Subcutaneous abdominal adipose tissue (tissue), 5 donors: ENCODE data around the gene OXER1.
"Not testable (repeated sequence)": the region's sequence is repeated elsewhere in the genome, so short reads cannot be mapped to it uniquely, and the experiment has no call there.

Source experiments
- H3K27ac ChIP-seq: one replicate; pipeline ENCODE4 v1.7.0; 2013; ENCODE audit warnings: low read depth, mild to moderate bottlenecking, inconsistent platforms, low read length, moderate library complexity
- H3K27me3 ChIP-seq, 5 donors: one replicate each; pipeline ENCODE4 v1.7.0; 2013; ENCODE audit warnings: low read length in 5 of 5, inconsistent platforms in 1 of 5; ENCODE audit not compliant: control insufficient read depth in 5 of 5, insufficient read depth in 4 of 5
- H3K36me3 ChIP-seq, 5 donors: one replicate each; pipeline ENCODE4 v1.7.0; 2013; ENCODE audit warnings: low read length in 5 of 5; ENCODE audit not compliant: control insufficient read depth in 5 of 5, insufficient read depth in 5 of 5
- H3K4me1 ChIP-seq, 5 donors: one replicate each; pipeline ENCODE4 v1.7.0; 2013; ENCODE audit warnings: low read length in 5 of 5, mild to moderate bottlenecking in 3 of 5, moderate library complexity in 1 of 5; ENCODE audit not compliant: control insufficient read depth in 5 of 5, insufficient read depth in 5 of 5
- H3K4me3 ChIP-seq, 5 donors: one replicate each; pipeline ENCODE4 v1.7.0; 2013; ENCODE audit warnings: low read length in 5 of 5, low read depth in 1 of 5
- H3K9ac ChIP-seq, 5 donors: one replicate each; pipeline ENCODE4 v1.7.0; 2013; ENCODE audit warnings: low read length in 5 of 5, mild to moderate bottlenecking in 4 of 5, moderate library complexity in 3 of 5
- H3K9me3 ChIP-seq, 5 donors: one replicate each; pipeline ENCODE4 v1.7.0; 2013; ENCODE audit warnings: low read length in 5 of 5; ENCODE audit not compliant: control insufficient read depth in 5 of 5
- donor health status: healthy.
- donor health status: healthy.
- donor health status: healthy.
- donor health status: healthy.
- donor health status: healthy.

The OXER1 gene

GRCh38 chr2:42733852-42734251 lies 30.1 kb downstream of the OXER1 start:
- Histone ChIP-seq H3K36me3 (peaks cover 5 to 15% (median 7%) of the 10 kb centered on the region in 5 donors), H3K4me3 (no peak overlapping the region), H3K27me3 (no peaks in the 10 kb centered on the region), H3K27ac (no peak overlapping the region), H3K9ac (no peak overlapping the region), H3K9me3 (peaks cover 0 to 5% (median 0%) of the 10 kb centered on the region in 5 donors), H3K4me1 (peaks cover 0 to 30% (median 14%) of the 10 kb centered on the region in 5 donors)

GRCh38 chr2:42731316-42731715 lies 32.6 kb downstream of the OXER1 start:
- not testable (repeated sequence) for H3K36me3 ChIP-seq, H3K27me3 ChIP-seq, H3K4me3 ChIP-seq, H3K9ac ChIP-seq, H3K27ac ChIP-seq, H3K9me3 ChIP-seq
- peaks cover 0 to 15% (median 6%) of the 10 kb centered on the region in 5 donors for H3K4me1 ChIP-seq

GRCh38 chr2:42726680-42727079 lies 37.3 kb downstream of the OXER1 start:
- peaks cover 2 to 12% (median 8%) of the 10 kb centered on the region in 5 donors for H3K4me1 ChIP-seq
- H3K36me3 ChIP-seq, result peaks cover 2 to 24% (median 12%) of the 10 kb centered on the region in 5 donors
- H3K9ac ChIP-seq, result no peak overlapping the region
- H3K9me3 ChIP-seq, result no peaks in the 10 kb centered on the region
- H3K27ac ChIP-seq, result no peak overlapping the region
- H3K4me3 ChIP-seq, result no peak overlapping the region
- no peaks in the 10 kb centered on the region for H3K27me3 ChIP-seq

GRCh38 chr2:42725657-42726056 lies 38.3 kb downstream of the OXER1 start:
- H3K9ac ChIP-seq, result no peak overlapping the region
- H3K9me3 ChIP-seq, result no peaks in the 10 kb centered on the region
- no peak overlapping the region for H3K4me3 ChIP-seq
- peaks cover 2 to 24% (median 12%) of the 10 kb centered on the region in 5 donors for H3K36me3 ChIP-seq
- peaks cover 0 to 12% (median 8%) of the 10 kb centered on the region in 5 donors for H3K4me1 ChIP-seq
- H3K27ac ChIP-seq, result no peak overlapping the region
- no peaks in the 10 kb centered on the region for H3K27me3 ChIP-seq

- no peak overlapping the region for H3K27ac ChIP-seq
- H3K9ac ChIP-seq, result no peak overlapping the region
- no peaks in the 10 kb centered on the region for H3K27me3 ChIP-seq
- H3K4me3 ChIP-seq, result no peak overlapping the region
- H3K9me3 ChIP-seq, result no peaks in the 10 kb centered on the region
- peaks cover 2 to 24% (median 12%) of the 10 kb centered on the region in 5 donors for H3K36me3 ChIP-seq
- H3K4me1 ChIP-seq, result peaks cover 0 to 12% (median 8%) of the 10 kb centered on the region in 5 donors
Measured at GRCh38 chr2:42724886-42725285, 39.0 kb downstream of the OXER1 start.

GRCh38 chr2:42723465-42723864 lies 40.5 kb downstream of the OXER1 start:
- Histone ChIP-seq H3K9me3 (no peaks in the 10 kb centered on the region), H3K4me3 (no peak overlapping the region), H3K9ac (no peak overlapping the region), H3K36me3 (peaks cover 0 to 24% (median 12%) of the 10 kb centered on the region in 5 donors), H3K27me3 (no peaks in the 10 kb centered on the region), H3K27ac (no peak overlapping the region), H3K4me1 (peaks cover 0 to 12% (median 8%) of the 10 kb centered on the region in 5 donors)

- no peak overlapping the region for H3K4me3 ChIP-seq
Measured at GRCh38 chr2:42722320-42723190, 41.4 kb downstream of the OXER1 start.

GRCh38 chr2:42721898-42722297 lies 42.0 kb downstream of the OXER1 start:
- no peak overlapping the region for H3K4me3 ChIP-seq
- H3K27me3 ChIP-seq, result no peaks in the 10 kb centered on the region
- no peak overlapping the region for H3K9ac ChIP-seq
- peaks cover 0 to 22% (median 10%) of the 10 kb centered on the region in 5 donors for H3K36me3 ChIP-seq
- no peak overlapping the region for H3K27ac ChIP-seq
- H3K9me3 ChIP-seq, result no peaks in the 10 kb centered on the region
- peaks cover 0 to 12% (median 8%) of the 10 kb centered on the region in 5 donors for H3K4me1 ChIP-seq

More at GRCh38 chr2:42722320-42723190, 41.4 kb downstream of the OXER1 start:
- H3K9ac ChIP-seq, result no peak overlapping the region
- no peaks in the 10 kb centered on the region for H3K27me3 ChIP-seq
- H3K27ac ChIP-seq, result no peak overlapping the region
- no peaks in the 10 kb centered on the region for H3K9me3 ChIP-seq
- H3K36me3 ChIP-seq, result peaks cover 0 to 24% (median 12%) of the 10 kb centered on the region in 5 donors
- H3K4me1 ChIP-seq, result peaks cover 0 to 12% (median 8%) of the 10 kb centered on the region in 5 donors

- Histone ChIP-seq H3K36me3 (peaks cover 0 to 2% (median 2%) of the 10 kb centered on the region in 5 donors), H3K9me3 (no peaks in the 10 kb centered on the region), H3K4me3 (no peak overlapping the region), H3K27me3 (no peaks in the 10 kb centered on the region), H3K4me1 (no peaks in the 10 kb centered on the region), H3K9ac (no peak overlapping the region), H3K27ac (no peak overlapping the region)
Measured at GRCh38 chr2:42714686-42715085, 49.2 kb downstream of the OXER1 start.

- Histone ChIP-seq H3K27ac (no peak overlapping the region), H3K4me3 (no peak overlapping the region), H3K27me3 (no peaks in the 10 kb centered on the region), H3K9me3 (no peaks in the 10 kb centered on the region), H3K4me1 (no peaks in the 10 kb centered on the region), H3K9ac (no peak overlapping the region), H3K36me3 (peaks cover 3 to 10% (median 8%) of the 10 kb centered on the region in 5 donors)
Measured at GRCh38 chr2:42713920-42714319, 50.0 kb downstream of the OXER1 start.
